NCI-H1048 (cell line): ENCODE measurements around the gene COL4A1.

ENCODE experiments used
- DNase-seq: peaks from one replicate; lab custom pipeline; 2025; lab: John Stamatoyannopoulos, UW

The COL4A1 gene

DNA sequence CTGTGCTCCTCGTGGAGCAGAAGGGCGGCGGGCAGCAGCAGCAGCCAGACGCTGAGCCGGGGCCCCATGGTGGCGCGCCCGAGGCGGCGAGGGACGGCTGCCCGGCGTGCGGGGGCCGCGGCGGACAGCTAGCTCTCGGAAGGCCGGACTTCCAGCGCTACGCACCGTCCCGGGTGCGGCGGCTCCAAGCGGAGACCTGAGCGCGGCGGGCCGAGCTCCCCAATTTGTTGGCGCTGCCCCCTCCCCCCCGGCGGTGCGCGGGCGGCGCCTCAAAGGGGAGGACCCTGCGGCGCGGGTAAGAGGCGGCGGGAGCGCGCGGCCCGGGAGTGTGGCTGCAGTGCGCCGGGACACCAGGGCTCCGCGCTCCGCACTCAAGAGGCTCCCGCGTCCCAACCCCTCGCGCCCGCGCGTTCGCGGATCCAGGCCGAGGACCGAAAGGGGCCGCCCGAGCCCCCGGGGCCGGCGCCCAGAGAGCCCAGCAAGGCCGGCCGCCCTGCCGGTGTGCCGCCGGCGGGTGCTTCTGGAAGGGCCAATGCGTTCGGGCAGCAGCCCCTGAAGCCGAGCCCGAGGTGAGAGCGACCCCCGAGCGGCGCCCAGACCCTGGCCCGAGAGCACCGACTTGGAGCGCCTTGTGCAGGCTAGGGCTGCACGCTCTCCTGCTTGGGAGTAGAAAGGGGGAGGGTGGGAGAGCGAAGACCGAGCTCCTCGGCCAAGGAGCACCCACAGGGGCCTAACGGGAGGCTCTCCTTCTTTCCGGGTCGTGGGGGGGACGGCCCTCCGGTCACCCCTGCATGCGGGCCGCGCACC is at the start of gene COL4A1, which contains the start of gene COL4A2:
COL4A1 (minus strand) TSS at position 198 of the 807 bp plus-strand sequence; CDS start at position 68, 130 bp downstream.
COL4A2 (plus strand) TSS at position 325 of the 807 bp plus-strand sequence. CDS start 620 bp downstream, outside the sequence.
- DNase-seq = no peak

- DNase-seq = no peak
Observed at GRCh38 chr13:110356362-110356761, 49.4 kb upstream of the COL4A1 start.

- no peak for DNase-seq
Observed at GRCh38 chr13:110354715-110355473, 47.9 kb upstream of the COL4A1 start.

GRCh38 chr13:110354123-110354627 is 47.2 kb upstream of the COL4A1 start:
- DNase-seq = no peak

- no peak for DNase-seq
Observed at GRCh38 chr13:110353339-110353977, 46.5 kb upstream of the COL4A1 start.

GRCh38 chr13:110352735-110353134 is 45.8 kb upstream of the COL4A1 start:
- DNase-seq = no peak

DNA sequence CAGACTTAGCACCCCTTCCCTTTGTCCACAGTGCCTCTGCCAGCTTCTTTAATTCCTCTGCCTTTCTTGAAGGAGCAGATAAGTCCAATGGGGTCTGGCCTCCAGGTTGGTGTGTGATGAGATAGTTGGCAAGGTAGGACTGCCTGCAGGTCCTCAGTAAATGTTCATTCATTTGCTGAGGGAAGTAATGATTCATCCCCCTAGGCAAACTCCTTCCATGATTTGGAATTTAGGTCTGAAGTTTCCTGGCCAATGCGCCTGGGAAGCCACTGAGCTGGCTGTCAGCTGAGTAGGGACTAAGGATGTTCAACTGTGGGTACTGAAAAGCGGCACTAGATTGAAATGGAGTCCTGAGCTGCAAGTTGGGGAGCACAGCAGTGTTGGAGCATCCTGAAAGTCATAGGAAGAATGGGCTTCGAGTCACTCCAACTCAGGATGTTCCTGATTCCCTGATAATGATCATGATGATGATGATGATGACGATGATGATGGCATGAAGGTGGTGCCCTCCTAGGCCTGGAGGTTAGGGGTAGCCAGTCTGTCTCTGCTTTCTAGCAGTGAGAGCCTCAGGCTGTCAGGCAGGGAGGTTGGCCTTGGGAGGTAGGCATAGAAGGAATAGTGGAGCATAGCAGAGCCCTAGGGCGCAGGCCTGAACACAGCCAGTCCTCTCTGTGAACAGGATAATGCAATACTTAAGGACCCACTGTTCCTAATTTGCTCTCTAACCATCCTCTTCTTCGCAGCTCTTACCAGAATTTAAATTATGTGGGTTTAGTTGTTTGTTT is 44.9 kb upstream of the COL4A1 start:
- DNase-seq = no peak

DNA sequence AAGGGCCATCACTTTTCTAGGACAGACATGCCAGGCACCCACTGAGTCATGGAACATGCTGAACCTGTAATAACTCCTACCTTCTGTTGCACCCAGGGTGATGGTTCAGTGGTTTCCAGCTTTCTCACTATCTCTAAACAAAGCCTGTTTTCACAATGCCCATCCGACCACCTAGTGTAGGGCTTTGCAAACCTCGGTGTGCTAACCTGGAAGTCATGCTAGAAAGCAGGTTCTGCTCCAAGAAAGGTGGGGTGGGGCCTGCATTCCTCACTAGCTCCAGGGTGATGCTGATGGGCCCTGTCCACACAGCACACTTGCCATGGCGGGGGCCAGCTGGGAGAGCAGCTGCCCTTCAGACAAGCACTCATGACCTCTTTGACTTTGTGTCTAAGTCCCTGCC is 43.6 kb upstream of the COL4A1 start:
- DNase-seq = no peak

GRCh38 chr13:110350049-110350448 is 43.1 kb upstream of the COL4A1 start:
- no peak for DNase-seq

DNA sequence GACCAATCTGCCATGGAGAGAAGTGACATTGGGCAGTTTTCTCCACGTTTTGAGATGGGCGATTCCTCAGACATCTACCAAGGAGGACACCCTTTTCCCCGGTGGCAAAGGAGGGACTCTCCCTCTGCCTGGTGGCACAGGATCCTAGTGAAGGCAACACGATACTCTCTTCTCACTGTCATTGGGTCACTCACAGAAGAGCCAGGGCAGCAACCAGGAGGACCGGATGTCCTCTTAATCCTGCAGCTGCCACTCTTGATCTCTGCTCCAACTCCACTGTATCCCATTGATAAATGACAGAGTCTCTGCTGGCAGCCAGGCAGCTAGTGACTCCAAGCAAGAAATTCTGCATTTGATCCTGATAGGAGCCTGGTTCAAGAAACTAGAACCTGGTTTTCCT is 42.3 kb upstream of the COL4A1 start:
- no peak for DNase-seq

- DNase-seq = no peak
Observed at GRCh38 chr13:110348309-110349105, 41.5 kb upstream of the COL4A1 start.

DNA sequence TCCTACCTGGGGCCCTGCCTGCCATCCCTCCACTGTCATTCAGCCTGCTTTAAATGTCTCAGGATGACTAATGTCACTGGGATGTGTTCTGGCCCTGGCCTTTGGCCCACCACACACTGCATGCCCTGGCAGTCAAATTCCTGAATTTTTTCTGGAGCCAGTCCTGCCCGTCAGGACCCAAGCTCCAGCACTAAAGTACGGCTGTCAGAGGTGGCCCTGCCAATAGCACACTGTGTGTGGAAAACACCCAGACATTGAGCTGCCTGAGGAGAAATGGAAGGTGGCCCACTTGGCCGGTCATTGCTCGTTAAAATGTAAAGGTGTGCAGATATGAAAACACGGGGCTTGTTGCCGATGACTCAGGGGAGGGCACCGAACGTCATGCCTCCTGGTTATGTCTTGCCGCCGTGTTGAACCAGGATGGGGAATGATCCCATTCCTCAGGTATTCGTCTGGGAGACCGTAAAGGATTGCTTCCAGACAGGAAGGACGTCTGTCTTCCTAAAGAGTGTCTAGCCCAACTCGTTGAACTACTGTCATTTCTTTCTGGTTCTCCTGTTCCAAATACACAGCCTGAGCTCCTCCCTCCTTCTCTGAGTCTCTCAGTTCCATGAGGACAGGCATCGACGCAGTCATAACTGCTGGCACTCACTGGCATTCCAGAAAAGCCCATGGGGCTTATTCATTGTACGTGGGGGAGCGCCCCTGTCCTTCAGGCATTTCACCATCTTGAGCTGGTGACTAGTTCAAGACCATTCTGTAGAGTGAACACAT is 40.8 kb upstream of the COL4A1 start:
- no peak for DNase-seq

GRCh38 chr13:110347088-110347487 is 40.1 kb upstream of the COL4A1 start:
- no peak for DNase-seq

DNA sequence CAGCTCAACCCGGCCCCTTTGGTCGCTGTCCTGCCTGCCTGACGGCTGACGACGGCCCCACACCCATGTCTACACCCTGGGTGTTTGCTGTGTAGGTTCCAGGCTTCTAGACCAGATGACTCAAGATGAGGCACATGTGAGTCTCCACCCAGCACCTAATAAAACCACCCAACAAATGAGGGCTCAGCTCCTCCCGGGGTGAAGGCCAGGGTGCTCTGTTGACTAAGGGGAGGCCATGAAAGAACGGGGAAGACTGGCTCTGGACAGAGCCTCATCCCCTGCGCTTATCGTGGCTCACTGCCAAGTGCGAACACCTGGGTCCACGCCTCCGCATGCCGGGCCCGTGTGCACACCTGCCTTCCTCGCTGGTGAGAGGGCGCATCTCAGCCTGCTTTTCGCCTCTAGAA is 39.7 kb upstream of the COL4A1 start:
- no peak for DNase-seq

DNA sequence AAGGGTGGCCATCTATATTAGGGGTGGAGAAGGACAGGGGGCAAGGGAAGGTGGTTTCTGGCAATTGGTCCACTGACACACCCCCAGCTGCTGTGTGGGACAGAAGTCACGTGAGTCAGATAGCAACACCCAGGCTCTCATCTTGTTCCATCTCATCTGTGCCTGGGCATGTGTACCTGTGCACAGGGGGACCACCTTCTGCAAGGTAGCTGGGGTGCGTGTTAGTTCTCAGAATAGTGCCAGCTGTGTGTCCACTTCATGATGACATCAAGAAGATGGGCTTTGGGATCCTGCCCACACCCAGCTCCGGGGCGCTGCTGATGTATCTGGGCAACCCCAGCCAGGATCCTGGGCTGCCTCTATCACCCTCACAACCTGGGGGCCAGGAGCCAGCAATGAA is 38.7 kb upstream of the COL4A1 start:
- DNase-seq = no peak

DNA sequence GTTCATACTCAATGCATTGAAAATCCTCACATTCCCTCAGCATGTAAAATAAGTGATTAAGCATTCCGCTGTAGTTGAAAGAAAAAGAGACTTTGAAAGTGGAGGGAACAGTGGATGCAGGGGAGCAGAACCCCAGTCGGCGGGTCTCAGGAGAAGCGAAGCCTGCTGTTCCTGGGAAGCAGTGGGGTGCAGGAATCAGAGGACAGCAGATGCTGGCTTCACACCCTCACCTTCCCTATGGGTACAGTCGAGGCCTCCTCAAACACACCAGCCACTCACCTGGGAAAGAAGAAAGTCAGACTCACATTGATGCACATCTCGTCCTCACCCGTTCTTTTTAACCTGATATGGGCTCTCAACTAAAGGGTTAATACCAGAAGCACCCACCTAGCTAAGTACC is 38.3 kb upstream of the COL4A1 start:
- DNase-seq = no peak

DNA sequence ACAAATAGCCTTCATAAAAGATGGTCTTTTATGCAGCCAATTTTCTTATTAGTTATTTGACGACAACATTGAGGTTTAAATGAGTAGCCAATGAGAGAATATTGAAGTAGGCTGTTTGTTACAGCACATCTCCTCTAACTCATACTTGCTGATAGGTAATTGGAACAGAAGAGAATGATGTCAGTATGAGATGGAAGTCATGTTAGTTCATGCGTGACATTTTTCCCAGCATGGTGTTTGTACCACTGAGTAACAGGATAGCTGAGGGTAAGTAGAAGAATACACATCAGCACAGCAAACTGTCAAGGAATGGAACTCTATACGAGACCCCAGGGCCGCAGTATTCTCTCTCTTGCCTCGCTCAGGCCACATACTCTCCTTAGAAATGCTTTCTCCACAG is 37.4 kb upstream of the COL4A1 start:
- no peak for DNase-seq

DNA sequence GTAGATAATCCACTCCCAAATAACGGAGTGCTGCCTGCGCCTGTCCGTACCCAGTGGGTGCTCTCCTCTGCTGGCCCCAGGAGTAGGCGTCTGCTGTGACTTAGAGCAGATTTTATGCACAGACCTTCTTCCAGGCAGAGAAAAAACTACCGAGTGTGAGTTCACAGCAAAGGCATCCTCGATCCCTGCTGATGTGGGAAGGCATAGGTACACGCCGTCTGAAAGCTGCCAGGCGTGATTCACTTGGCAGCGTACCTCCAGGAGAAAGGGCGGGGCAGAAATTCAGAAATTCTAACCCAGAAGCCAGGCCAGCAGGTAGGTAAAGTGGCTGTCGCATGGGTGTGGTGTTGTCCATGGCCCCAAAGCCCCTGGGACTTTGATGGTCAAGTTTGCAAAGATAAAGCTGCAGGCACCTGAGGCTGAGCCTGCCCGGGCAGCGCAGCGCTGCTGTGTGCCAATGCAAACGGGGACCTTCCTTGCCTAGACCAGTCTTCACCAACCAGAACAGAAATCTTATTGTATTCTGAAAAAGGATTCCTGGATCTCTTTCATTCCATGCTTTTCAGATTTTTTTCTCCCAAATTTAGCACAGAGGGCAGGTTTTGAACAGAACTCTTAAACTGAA is 36.4 kb upstream of the COL4A1 start:
- no peak for DNase-seq

- DNase-seq = no peak
Observed at GRCh38 chr13:110342474-110342873, 35.5 kb upstream of the COL4A1 start.
